SU-DHL-6 (cell line): ENCODE results near the gene DUSP22.

Experiments used
- EZH2phosphoT487 ChIP-seq: fragments of 200-600 bp; sonication (generic), shearing (Covaris generic); conservative IDR thresholded peaks from 2 replicates; pipeline ENCODE4 v1.6.1; 2018; ENCODE audit warnings: mild to moderate bottlenecking, antibody characterized with exemption, low read length, moderate library complexity, mixed read lengths
- TF ChIP-seq, protein P1 (sequence below): fragments of 200-600 bp; sonication (generic); IDR thresholded peaks from one replicate; pipeline ENCODE4 v1.5.1; 2017; ENCODE audit warnings: antibody characterized with exemption, mild to moderate bottlenecking, low read length, moderate library complexity; ENCODE audit not compliant: insufficient read depth, poor library complexity, severe bottlenecking

- TF ChIP-seq, protein P1, sequence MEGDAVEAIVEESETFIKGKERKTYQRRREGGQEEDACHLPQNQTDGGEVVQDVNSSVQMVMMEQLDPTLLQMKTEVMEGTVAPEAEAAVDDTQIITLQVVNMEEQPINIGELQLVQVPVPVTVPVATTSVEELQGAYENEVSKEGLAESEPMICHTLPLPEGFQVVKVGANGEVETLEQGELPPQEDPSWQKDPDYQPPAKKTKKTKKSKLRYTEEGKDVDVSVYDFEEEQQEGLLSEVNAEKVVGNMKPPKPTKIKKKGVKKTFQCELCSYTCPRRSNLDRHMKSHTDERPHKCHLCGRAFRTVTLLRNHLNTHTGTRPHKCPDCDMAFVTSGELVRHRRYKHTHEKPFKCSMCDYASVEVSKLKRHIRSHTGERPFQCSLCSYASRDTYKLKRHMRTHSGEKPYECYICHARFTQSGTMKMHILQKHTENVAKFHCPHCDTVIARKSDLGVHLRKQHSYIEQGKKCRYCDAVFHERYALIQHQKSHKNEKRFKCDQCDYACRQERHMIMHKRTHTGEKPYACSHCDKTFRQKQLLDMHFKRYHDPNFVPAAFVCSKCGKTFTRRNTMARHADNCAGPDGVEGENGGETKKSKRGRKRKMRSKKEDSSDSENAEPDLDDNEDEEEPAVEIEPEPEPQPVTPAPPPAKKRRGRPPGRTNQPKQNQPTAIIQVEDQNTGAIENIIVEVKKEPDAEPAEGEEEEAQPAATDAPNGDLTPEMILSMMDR, result no peak
- no peak for TF ChIP-seq EZH2phosphoT487
Measured at GRCh38 chr6:352474-352873, 60.2 kb downstream of the DUSP22 start.
